ENCODE results near the gene STXBP5.

Gene STXBP5

DNA sequence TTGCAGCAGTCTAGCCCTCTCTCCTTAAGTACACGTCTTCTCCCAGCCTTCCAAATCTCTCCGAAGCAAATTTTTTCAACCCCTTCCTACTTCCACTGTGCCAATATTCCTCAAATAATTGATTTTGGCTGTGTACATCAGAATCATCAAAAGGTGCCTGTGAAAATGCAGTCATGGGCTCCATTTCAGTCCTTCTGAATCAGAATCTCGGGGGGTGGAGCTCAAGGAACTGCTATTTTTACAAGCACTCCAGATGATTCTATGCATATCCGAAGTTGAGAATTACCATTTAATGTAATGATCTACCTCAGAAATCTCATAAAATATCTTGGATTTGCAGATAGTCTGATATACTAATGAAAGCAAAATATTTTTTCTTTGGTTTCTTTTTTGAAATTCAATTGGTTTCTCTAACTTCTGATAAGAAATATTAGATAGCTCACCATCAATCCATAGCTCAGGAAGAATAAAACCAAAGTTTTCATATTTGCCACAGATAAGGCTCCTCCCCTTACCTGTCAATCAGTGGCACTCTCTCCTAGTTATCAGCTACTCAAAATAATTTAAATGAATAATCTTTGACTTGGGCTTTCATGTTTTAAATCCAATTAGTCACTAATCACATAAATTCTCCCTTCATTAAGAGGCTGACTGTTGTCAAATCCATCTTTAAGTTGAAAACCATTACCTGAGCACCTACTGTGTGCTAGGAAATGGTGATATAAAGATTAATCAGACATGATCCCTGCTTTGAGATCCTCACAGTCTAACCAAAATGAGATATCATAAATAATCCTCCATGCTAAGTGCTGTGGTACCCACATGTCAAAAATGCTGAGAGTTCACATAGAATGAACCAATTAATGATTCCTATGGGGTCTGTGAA, 36.4 kb upstream of the STXBP5 start:
- TF ChIP-seq, protein P1, sequence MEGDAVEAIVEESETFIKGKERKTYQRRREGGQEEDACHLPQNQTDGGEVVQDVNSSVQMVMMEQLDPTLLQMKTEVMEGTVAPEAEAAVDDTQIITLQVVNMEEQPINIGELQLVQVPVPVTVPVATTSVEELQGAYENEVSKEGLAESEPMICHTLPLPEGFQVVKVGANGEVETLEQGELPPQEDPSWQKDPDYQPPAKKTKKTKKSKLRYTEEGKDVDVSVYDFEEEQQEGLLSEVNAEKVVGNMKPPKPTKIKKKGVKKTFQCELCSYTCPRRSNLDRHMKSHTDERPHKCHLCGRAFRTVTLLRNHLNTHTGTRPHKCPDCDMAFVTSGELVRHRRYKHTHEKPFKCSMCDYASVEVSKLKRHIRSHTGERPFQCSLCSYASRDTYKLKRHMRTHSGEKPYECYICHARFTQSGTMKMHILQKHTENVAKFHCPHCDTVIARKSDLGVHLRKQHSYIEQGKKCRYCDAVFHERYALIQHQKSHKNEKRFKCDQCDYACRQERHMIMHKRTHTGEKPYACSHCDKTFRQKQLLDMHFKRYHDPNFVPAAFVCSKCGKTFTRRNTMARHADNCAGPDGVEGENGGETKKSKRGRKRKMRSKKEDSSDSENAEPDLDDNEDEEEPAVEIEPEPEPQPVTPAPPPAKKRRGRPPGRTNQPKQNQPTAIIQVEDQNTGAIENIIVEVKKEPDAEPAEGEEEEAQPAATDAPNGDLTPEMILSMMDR (conservative IDR thresholded peaks at IDR 0.05), result no peak
- no peak for TF ChIP-seq ZFX (IDR thresholded peaks at IDR 0.05)
- H3K27ac ChIP-seq, result no peak overlapping the region

DNA sequence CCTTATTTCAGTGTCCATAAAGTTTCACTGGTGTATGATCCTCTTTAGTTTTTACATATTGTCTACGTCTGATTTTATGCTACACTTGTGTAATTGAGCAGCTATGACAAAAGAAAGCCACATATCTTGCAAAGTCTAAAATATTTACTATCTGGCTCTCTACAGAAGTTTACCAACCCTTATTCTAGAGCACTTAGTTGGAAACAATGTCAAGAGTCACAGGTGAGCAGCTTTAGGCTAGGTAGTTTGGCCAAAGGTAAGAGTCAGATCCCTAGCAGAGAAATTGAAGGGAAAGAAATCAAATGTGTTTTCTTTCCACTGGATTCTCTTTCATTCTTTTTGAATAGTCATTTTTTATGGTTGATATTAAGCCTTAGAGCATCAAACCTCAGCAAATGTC, 34.7 kb upstream of the STXBP5 start:
- no peak overlapping the region for H3K27ac ChIP-seq
- TF ChIP-seq, protein P1 (conservative IDR thresholded peaks at IDR 0.05), result no peak
- no peak for TF ChIP-seq ZFX (IDR thresholded peaks at IDR 0.05)

DNA sequence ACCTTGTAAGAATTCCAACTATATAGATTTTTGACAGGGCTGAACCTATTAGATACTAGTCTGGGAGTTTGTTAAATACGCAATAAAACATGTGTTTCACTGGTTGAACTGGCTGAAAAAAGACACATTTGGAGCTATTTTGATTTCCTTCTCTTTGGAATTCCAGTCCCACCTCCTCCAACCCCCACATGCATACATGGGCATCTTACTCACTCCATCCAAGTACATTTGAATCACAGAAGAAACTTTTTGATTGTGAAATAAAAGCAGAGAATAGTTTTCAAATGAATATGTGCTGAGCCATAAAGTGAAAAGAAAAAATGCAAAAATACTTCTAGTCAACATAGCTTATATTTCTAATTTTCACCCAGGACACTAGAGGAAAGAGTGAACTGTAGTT, 33.9 kb upstream of the STXBP5 start:
- TF ChIP-seq ZFX (IDR thresholded peaks at IDR 0.05), result no peak
- TF ChIP-seq, protein P1 (conservative IDR thresholded peaks at IDR 0.05), result no peak
- no peak overlapping the region for H3K27ac ChIP-seq

- H3K27ac ChIP-seq, result no peak overlapping the region; the same call in 1 of the 2 replicates
- TF ChIP-seq, protein P1 (conservative IDR thresholded peaks at IDR 0.05), result no peak
- no peak for TF ChIP-seq ZFX (IDR thresholded peaks at IDR 0.05)
Observed at GRCh38 chr6:147173140-147173539, 31.1 kb upstream of the STXBP5 start.

DNA sequence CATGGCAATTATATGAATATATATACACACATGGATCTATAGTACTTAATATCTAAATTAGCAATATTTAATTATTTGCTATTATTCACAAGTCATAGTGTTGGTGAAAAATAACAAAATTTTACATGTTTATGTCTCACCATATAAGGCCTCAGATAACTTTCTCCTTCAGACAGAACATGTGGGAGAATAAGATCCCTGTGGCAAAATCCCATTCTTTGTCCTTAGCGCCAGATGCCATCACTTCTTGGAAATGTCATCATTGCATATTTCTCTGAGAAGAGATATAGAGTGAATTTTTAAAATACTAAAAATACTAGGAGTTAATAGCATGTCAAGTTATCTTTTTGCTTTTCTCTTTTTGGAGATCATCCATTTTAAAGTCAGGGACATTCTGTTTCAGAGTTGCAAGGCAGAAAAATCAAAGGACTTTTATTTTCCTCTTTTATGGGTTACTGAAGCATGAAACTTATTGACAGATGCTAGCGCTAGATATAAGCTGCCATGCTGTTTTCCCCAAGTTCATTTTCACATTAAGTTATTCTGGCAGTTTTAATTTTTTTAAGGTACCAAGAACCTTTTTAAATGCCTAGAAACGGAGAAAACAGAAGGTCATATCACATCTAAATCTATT, 30.4 kb upstream of the STXBP5 start:
- TF ChIP-seq, protein P1 (conservative IDR thresholded peaks at IDR 0.05), result no peak
- TF ChIP-seq ZFX (IDR thresholded peaks at IDR 0.05), result no peak
- no peak overlapping the region for H3K27ac ChIP-seq

GRCh38 chr6:147176795-147177194, 27.4 kb upstream of the STXBP5 start:
- no peak overlapping the region for H3K27ac ChIP-seq
- TF ChIP-seq, protein P1 (conservative IDR thresholded peaks at IDR 0.05), result no peak
- no peak for TF ChIP-seq ZFX (IDR thresholded peaks at IDR 0.05)

DNA sequence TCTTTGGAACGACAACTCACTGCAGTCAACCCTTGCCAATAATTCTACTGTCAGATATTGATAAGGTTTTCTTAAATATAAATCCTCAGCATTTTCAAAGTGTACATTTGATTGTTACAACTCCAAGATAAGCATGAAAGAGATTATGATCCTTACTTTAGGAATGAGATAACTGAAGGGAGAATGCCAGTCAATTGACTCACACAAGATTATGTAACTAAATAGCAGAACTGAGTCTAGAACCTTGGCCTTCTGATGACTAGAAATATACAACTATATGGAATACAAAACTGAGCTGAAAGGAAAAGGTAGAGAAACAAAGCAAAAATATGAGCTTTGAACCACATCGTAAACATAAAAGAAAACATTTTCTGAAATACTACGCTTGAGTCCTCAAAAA, 26.9 kb upstream of the STXBP5 start:
- TF ChIP-seq, protein P1 (conservative IDR thresholded peaks at IDR 0.05), result no peak
- TF ChIP-seq ZFX (IDR thresholded peaks at IDR 0.05), result no peak
- no peak overlapping the region for H3K27ac ChIP-seq
